Embryonic facial prominence (tissue), 1 donor: ENCODE data around the gene GPR137C.
A peak's percentile ranks its signal among the peaks of the same experiment; 100 is the strongest.

ENCODE experiments used
- DNase-seq: peaks from one replicate; pipeline ENCODE4 v3.0.0-alpha.2; 2016; ENCODE audit errors: extremely low spot score

GPR137C gene, protein sequence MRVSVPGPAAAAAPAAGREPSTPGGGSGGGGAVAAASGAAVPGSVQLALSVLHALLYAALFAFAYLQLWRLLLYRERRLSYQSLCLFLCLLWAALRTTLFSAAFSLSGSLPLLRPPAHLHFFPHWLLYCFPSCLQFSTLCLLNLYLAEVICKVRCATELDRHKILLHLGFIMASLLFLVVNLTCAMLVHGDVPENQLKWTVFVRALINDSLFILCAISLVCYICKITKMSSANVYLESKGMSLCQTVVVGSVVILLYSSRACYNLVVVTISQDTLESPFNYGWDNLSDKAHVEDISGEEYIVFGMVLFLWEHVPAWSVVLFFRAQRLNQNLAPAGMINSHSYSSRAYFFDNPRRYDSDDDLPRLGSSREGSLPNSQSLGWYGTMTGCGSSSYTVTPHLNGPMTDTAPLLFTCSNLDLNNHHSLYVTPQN

DNA sequence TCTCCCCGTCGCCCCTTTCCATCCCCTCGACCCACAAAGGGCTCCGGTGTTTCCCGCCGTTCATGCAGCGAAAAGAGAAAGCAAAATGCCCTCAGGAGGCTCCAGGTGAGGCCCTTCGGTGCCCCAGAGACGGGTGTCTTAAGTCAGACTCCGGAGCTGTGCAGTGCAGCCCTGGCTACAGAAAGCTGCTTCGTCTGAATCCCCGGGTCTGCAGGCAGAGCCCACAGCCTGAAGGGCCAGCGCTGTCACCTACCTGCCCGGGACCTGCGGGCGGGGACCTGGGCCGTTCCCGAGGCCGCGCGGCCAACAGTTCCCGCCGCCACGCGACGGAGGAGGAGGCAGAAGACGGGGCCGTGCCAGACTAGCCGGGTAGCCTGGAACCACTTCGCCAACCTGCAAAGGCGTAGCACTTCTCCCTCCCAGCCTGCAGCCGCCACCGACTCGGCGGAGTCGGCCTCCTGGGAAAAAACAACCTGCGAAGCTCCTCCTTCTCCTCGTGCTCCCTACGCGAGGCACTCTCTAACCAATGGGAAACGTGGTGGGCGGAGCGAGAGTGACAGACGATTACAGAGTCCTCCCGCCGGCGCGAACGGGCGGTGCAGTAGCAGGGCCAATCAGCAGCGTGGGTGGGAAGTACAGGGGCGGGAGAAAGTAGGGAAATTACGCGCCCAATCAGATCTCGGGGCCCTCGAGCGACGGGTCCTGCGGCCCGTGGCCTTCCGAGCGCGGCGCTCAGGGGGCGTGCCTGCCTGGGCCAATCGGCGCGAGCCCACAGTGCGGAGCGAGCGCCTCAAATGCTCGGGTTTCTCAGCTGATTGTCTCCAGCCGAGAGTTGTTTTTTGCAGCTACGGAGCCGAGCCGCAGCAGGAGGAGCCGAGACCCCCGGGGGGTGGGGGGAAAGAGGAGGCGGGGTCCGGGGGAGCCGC lies at the start of gene GPR137C, which contains the start of gene TXNDC16:
TSS of gene GPR137C (plus strand) at position 774 of the 926 bp plus-strand sequence. CDS start 312 bp downstream, outside the sequence.
TSS of gene TXNDC16 (minus strand) at position 443 of the 926 bp plus-strand sequence. CDS start 8,948 bp downstream, outside the sequence.
- DNase-seq, result peak; percentile 99

DNA sequence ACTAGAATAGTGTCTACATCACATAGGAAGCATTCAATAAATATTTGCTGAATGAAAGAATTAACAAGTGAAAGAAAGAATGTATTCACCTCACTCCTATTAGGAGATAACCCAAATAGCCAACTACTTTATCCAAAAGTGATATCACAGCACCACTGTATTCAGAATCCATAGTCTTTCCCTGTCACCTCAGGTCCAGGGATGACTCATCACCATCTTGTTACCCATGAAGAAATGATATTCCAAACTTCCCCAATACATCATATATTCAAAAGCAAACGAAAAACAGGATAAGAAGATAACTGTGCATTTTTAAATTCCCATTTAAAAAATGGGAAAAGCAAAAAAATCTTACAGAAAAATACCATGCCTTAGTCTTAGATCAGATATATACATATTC lies 39.4 kb upstream of the GPR137C start:
- DNase-seq, result no peak

DNA sequence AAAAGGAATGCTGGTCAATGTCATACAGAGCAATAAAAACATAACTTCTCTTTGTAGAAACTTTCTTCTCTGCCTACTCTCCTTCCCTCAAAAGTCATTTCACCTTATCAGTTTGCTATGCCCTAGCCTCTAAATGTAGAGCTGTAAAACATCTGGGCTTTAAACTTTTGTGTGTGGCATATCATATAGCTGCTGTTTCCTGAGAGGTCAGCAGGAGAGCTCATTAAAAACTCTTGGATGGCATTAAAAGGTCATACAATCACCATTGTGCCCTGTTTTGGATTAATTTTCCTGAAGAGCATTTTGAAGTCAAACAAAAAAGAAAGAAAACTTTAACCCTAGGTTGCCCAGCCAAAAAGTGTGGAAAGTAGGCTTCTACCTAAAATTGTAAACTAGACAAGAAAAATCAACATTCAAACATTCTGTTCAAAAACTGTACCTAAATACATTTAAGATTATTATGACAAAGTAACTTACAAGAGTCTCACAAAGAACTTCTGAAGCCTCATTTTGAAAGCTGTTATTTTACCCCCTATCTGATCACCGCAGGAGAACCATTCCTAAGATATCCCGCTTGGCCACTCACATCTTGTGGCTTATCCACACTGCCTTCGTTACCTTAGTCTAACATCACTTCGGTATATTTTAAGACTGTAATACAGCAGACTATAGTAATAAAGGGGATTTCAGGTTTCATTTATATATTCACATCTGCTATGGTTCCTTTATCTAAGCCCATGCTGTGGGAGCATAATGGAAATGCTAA lies 38.4 kb upstream of the GPR137C start:
- no peak for DNase-seq

DNA sequence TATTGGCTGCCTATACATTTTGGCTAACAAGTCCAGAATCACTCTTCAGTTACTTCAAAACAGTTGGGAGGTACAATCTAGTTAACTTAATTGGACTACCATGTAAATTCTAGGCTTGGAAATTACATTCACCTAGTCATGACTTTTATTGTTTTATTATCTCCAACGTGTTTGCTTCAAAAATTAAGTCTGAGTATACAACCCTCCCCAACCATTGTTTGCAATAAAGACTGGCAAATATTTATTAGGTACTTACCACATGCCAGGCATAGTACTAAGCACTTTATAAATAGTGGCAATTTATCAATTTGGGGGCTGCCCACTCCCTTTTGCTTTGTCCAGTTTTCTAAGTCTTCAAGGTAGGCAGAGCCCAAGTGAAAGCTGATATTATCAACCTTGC lies 30.6 kb upstream of the GPR137C start:
- DNase-seq, result no peak

DNA sequence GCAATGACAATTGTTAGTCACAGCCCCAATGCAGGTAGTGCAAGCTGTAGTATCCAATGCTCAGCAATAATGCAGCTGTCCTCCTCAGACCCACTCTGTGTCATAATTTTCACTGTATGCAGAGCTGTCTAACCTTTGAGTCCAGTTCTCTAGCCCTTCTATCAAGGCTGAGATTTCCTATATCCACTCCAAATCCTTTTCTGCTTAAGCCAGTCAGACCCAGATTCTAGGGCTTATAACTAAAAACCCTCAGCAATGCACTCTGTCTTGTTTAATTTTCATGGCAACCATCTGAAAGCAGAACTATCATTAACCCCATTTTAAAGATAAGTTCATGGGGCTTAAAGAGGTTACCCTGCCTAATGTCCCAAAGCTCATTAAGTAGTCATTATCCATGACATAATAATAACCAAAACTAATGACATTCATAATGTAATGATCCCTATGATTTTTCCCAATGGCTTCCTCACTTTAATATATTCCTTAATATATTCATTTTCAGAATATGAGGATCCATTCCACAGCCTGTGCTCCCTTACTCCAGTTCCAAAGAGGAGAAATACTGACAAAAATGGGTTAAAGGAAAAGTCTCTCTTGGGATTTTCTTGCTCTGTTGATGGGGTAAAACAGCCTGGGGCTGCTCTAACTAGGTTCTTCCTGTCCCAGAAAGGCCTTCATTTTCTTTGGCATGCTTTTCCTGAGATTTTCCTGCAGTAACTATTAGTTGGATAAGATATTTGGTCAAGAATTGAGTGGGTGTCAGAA lies 29.9 kb upstream of the GPR137C start:
- DNase-seq, result no peak

DNA sequence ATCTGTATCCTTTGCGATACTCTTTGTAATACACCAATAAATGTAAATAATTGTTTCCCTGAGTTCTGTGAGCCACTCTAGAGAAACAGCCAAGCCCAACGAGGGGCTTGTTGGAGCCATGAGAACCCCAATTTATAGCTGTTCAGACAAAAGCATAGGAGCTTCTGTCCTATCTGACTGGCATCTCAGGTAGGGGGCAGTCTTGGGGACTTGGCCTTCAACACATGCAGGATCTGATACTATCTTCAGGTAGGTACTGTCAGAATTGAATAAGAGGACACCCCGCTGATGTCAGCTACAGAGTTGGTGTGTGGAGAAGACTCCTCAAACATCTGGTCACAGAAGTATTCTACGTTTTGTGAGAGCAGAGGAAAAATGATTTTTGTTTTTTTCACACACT lies 25.6 kb upstream of the GPR137C start:
- DNase-seq, result no peak

DNA sequence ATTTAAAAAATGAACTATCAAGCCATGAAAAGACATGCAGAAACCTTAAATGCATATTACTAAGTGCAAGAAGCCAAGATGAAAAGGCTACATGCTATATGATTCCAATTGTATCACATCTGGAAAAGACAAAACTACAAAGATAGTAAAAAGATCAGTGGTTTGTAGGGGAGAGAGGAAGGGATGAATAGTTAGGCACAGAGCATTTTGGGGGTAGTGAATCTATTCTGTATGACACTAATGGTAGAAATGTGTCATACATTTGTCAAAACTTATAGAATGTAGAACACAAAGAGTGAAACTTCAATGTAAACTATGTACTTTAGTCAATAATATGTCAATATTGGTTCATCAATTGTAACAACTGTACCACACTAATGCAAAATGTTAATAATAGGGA lies 21.2 kb upstream of the GPR137C start:
- DNase-seq, result no peak

DNA sequence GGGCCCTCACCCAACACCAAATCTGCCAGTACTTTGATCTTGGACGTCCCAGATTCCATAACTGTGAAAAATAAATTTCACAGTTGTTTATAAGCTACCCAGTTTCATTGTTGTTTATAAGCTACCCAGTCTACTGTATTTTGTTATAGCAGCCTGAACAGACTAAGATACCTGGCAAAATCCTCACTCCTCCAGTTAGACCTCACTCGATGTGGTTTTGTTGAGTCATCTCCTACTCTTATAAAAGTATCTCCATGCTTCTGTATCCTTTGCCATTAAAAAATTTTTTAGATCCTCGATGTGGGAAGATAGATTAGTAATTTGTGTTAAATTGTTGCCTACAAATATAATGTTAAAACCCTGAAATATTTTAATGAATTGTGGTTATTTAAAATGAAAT lies 16.4 kb upstream of the GPR137C start:
- DNase-seq, result no peak

DNA sequence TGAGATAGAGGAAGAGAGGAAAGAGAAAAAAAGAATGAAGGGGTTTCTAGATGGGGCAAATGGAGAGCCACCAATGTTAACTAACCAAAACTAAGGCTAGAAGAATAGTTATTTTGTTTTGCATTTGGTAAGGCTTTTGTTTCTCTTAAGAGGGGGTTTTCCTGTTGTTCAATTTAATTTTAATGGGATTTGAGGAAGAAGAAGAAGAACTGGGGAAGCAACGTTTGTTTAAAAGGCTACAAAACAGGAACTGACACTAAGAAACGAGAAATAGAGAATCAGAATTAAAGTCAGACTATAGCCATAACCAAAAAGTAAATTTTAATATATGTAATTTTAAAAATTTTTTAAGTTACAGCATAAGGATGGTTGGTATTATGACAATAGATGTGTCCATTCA lies 14.0 kb upstream of the GPR137C start:
- DNase-seq, result no peak

DNA sequence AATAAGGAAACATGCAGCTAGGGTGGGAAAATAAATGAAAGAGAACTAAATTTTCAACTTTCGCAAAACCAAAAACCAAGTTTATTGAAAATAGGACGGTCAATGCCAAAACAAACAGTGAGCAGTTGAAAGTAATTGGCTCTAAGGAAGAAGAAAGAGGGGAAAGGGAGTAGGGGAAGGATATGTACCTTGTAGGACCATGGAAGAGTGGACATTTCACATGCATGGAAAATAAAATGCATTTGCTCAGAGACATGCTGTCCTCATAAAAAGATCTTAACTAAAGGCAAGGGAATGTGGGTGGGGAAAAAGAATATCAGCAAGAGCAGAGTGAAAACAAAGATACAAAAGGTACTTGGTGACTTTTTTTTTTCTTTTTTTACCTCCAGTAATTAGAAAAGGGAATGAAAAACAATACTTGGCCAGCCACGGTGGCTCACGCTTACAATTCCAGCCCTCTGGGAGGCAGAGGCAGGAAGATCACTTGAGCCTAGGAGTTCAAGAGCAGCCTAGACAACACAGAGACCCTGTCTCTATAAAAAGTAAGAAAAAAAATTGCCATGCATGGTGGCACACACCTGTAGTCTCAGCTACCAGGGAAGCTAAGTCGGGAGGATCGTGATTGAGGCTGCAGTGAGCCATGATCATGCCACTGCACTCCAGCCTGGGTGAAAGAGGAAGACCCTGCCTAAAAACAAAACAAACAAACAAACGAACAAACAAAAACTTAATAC lies 6.9 kb upstream of the GPR137C start:
- no peak for DNase-seq

DNA sequence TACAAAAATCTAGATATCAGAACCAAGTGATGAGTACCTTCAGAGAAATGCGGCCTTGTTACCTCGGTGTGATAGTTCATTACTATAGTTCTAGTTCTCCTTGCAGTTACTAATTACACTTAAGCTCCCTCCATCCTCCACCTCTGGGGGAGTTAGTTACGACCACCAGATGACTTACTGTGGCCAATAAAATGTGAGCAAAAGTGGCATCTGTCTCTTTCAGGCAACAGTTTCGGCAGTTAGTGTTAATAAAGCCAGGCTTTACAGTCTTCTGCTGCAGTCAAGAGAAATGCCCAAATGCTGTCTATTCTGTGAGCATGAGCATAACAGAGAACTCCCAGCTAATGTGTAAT lies 6.3 kb upstream of the GPR137C start:
- no peak for DNase-seq

DNA sequence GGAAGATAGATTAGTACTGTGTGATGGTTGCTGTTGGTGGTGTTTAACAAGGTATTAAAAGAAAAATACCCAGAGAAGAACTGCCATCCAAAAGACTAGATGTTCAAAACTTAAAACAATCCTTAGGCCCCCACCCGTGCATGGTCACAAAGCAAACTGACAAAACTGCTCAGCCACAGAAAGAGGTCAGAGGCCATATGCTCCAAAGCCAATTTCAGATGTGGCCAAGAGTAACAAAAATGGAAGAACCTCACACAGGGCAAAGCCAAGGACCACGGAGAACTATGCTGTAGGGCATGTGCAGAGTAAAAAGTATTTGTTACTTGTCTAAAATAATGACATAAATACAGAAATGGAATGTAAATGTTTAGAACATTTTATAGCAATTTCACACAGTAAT lies 5.6 kb upstream of the GPR137C start:
- DNase-seq, result no peak

DNA sequence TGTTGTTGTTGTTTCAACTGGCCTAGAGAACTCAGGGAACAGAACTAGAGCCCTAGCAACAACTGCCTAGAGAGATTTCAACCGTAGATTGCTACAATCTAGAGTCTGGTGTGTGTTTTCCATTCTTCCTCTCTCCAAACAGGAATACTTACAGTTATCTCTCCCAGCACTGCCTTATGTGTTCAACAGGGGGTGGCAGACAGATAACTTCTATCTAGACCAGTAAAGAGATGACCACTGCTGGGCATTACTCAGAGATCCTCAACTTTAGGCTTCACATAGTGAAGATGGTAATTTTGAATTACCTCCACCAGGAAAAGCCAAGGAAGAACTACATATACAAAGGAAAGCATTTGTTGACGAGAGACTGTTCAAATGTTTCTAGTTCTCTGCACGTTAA lies 5.1 kb upstream of the GPR137C start:
- no peak for DNase-seq

DNA sequence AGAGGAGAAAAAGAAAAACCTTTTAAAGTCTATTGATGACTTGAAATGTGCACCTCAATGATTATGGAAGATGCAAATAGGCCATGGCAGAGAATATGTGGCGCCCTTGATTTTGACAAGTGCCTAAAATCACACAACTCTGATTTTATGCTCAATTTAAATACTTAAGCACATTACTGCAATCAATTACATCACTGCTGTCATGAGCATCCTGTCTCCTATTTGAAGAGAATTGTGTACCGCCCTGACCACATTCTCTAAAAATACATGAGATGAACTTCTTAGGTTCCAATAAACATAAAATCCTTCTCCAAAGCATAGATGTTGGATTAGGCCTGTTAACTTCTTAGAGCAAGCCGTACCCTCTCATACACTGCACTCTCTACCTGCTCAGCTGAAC lies 2.0 kb upstream of the GPR137C start:
- DNase-seq, result no peak

DNA sequence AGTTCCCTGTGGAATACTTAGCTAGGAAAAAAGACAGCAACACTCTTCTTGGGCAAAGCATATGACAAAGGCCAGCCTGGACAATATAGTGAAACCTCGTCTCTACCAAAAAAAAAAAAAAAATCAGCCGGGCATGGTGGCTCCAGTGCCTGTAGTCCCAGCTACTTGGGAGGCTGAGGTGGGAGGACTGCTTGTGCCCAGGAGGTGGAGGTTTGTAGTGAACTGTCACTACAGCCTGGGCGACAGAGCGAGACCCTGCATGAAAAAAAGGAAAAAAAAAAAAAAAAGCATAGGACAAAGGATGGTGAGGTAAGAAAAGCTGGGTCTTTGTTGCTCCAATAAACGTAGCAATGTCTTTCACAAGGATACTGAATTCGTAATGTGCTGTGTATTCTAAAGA lies 1.4 kb upstream of the GPR137C start:
- no peak for DNase-seq

DNA sequence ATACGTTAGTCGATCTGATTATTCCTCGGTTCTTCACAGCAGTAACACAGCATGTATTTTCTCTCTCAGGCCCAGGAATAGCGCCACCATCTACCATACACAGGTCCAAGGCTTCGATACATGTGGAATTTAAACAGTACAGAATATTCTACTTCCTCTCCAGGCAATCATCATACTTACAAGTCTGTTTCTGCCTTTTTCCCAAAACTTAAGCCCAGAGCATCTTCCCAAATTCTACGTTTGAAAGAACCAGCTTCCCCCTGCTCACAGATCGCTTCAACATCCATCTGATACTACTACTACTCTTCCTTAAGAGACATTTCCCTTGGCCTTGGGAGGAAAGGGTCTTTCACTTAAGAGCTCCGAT lies 957 bp upstream of the GPR137C start:
- no peak for DNase-seq

DNA sequence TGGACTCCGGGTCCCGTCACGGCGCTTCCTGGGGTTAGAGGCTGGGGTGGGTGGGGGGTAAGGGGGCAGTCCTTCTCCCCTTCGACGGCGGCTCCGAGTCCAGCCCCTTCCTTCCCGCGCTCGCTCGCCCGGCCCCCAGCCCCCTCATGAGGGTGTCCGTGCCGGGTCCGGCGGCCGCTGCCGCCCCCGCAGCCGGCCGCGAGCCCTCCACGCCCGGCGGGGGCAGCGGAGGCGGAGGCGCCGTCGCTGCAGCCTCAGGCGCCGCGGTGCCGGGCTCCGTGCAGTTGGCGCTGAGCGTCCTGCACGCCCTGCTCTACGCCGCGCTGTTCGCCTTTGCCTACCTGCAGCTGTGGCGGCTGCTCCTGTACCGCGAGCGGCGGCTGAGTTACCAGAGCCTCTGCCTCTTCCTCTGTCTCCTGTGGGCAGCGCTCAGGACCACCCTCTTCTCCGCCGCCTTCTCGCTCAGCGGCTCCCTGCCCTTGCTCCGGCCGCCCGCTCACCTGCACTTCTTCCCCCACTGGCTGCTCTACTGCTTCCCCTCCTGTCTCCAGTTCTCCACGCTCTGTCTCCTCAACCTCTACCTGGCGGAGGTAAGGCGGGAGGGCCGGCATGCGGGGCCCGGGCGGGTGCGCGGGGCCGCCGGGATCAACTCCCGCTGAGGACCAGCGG lies 500 bp downstream of the GPR137C start:
- DNase-seq, result no peak

DNA sequence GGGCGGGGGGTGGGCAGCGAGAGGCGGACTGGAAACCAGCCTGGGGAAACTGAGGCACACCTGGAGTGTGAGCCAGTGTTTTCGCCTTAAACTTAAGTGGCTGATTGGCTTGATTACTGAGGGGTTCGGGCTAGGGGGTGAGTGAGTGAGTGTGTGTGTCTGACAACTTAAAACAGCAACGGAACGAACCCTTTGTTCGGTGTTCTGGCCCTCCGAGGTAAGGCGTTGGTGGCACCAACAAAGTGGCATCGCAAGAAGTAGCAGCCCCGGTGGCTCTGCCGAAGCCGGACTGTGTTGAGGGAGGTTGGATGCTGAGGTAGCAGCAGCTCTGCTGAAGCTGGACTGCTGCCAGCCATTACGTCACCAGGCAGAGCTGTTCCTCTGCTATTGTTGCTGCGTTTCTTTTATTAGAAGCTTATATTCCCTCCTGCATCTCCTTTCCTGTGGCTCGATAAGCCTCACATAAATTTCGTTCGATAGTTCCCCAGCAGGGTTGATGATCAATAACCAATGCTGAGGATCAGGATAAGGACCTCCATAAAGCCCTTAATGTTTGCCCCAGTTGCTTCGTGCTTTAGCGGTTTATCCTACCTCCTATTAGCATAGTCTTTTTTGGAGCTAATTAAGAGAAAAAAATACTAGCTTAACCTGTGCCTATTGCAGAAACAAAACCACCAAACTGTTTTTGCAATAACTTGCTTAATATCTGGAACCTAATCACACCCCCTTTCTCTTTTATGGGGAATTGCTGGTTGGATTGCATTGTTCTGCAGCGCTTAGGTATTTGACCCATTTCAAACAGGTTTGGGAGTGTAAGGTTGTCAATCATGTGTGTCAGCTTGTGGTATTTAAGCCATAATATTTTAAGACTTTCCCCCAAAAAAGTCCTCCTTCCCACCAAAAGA lies 1.3 kb downstream of the GPR137C start:
- DNase-seq, result peak; percentile 82

DNA sequence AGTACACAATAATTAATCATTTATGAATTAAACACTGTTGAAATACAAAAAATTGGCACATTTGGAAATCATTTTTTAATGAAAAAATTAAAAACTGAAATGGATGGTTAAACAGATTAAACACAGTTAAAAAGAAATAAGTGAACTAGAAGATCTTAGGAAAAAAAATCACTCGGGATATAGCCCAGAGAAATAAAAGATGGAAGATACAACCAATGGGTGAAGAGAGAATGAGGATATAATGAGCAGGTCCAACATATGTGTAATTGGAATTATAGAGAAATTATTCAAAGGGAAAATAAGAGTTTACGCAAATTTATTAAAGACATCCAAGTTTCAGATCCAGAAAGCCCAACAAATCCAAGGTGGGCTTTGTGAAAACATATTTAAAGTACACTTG lies 6.1 kb downstream of the GPR137C start:
- no peak for DNase-seq
